B cell (primary cell): ENCODE results near the gene DESI2. TPM values are rescaled to one million over a fixed set of nuclear protein-coding genes. Genes with fewer than 3 reads are reported as not detected.

Source experiments
- ATAC-seq: fragments of 200-7000 bp; cut with Tn5 transposase; one replicate; pipeline ENCODE4 v1.10.0; 2021; ENCODE audit warnings: low read depth, mild to moderate bottlenecking, moderate number of reproducible peaks, moderate library complexity
- CTCF ChIA-PET: fragments of 350-600 bp; sonication (Branson Sonifier 250); formaldehyde crosslinking; loops from one replicate; lab custom pipeline; 2021; ENCODE audit warnings: antibody characterized with exemption, inconsistent platforms; lab: Charles Lee
- POLR2A ChIA-PET: fragments of 350-600 bp; sonication (Branson Sonifier 250); formaldehyde crosslinking; loops from one replicate; lab custom pipeline; 2021; ENCODE audit warnings: antibody characterized with exemption; lab: Charles Lee
- DNase-seq: peaks from one replicate; pipeline ENCODE4 v3.0.0; 2013
- H2AFZ ChIP-seq: 2 replicates; pipeline ENCODE4 v1.6.1; 2012; ENCODE audit warnings: mild to moderate bottlenecking, low read depth, low read length; ENCODE audit not compliant: insufficient read depth, poor library complexity, severe bottlenecking
- H3K27ac ChIP-seq, 2 donors: 1 replicate in 1 of 2; 2 replicates in 1 of 2; pipeline ENCODE4 v1.5.1; 2012 to 2013; ENCODE audit warnings: low read length in 2 of 2, mild to moderate bottlenecking in 2 of 2, moderate library complexity in 1 of 2
- H3K27me3 ChIP-seq, 4 experiments: fragments of 200-600 bp in 1 of 4; sonication (generic) in 1 of 4; replicated peaks in 1 of 4; 1 replicate in 2 of 4; 2 replicates in 2 of 4; pipeline versions ENCODE4 v1.6.1 to v1.7.0; 2013 to 2016; ENCODE audit warnings: low read length in 3 of 4, mild to moderate bottlenecking in 2 of 4, mixed read lengths in 1 of 4, moderate library complexity in 1 of 4; ENCODE audit not compliant: insufficient read depth in 4 of 4, control insufficient read depth in 3 of 4; ENCODE audit errors: control extremely low read depth in 1 of 4
- H3K36me3 ChIP-seq, 2 experiments: replicated peaks in 1 of 2; 1 replicate in 1 of 2; 2 replicates in 1 of 2; pipeline versions ENCODE4 v1.6.1 to v1.7.1; 2013; ENCODE audit warnings: low read length in 1 of 2; ENCODE audit not compliant: insufficient read depth in 2 of 2, control insufficient read depth in 1 of 2; ENCODE audit errors: control extremely low read depth in 1 of 2, extremely low read depth in 1 of 2
- H3K4me1 ChIP-seq, 2 donors: fragments of 200-600 bp in 1 of 2; sonication (generic) in 1 of 2; 1 replicate in 1 of 2; 2 replicates in 1 of 2; pipeline versions ENCODE4 v1.5.1 to v1.6.1; 2013 to 2017; ENCODE audit warnings: low read length in 2 of 2; ENCODE audit not compliant: control insufficient read depth in 2 of 2, insufficient read depth in 2 of 2
- H3K4me2 ChIP-seq: replicated peaks from 2 replicates; pipeline ENCODE3; 2012; ENCODE audit warnings: mild to moderate bottlenecking, low read depth, low read length; ENCODE audit not compliant: poor library complexity, severe bottlenecking
- H3K4me3 ChIP-seq, 5 experiments: fragments of 200-600 bp in 1 of 5; sonication (generic) in 1 of 5; 1 replicate in 3 of 5; 2 replicates in 2 of 5; pipeline versions ENCODE4 v1.5.1 to v1.7.0; 2011 to 2016; ENCODE audit warnings: low read length in 4 of 5, mild to moderate bottlenecking in 4 of 5, low read depth in 2 of 5, control low read depth in 1 of 5, moderate library complexity in 1 of 5; ENCODE audit not compliant: insufficient read depth in 1 of 5; ENCODE audit errors: control extremely low read depth in 1 of 5, extremely low read depth in 1 of 5
- H3K79me2 ChIP-seq: fragments of 200-600 bp; sonication (generic); one replicate; pipeline ENCODE4 v1.6.0; 2016; ENCODE audit warnings: low read length; ENCODE audit not compliant: control insufficient read depth, insufficient read depth
- H3K9ac ChIP-seq: fragments of 200-600 bp; sonication (generic); 2 replicates; pipeline ENCODE4 v1.6.1; 2017; ENCODE audit warnings: mild to moderate bottlenecking, low read length, moderate library complexity
- H3K9me3 ChIP-seq, 3 donors: one replicate each; pipeline versions ENCODE4 v1.6.1 to v1.7.1; 2013; ENCODE audit warnings: low read length in 2 of 3; ENCODE audit not compliant: control insufficient read depth in 2 of 3, insufficient read depth in 1 of 3; ENCODE audit errors: control extremely low read depth in 1 of 3
- H4K20me1 ChIP-seq: 2 replicates; pipeline ENCODE4 v1.6.0; 2012; ENCODE audit warnings: mild to moderate bottlenecking, low read length; ENCODE audit not compliant: insufficient read depth, control insufficient read depth, poor library complexity, severe bottlenecking
- H3K27ac Mint-ChIP-seq: one replicate; pipeline ENCODE4 v1.8.0; 2021; ENCODE audit warnings: mixed read lengths
- H3K27me3 Mint-ChIP-seq: one replicate; pipeline ENCODE4 v1.8.0; 2021; ENCODE audit warnings: mixed read lengths
- H3K4me1 Mint-ChIP-seq: one replicate; pipeline ENCODE4 v1.8.0; 2021; ENCODE audit warnings: mixed read lengths
- H3K4me3 Mint-ChIP-seq: one replicate; pipeline ENCODE4 v1.8.0; 2021; ENCODE audit warnings: mixed read lengths
- H3K9me3 Mint-ChIP-seq: one replicate; pipeline ENCODE4 v1.8.0; 2022; ENCODE audit warnings: mixed read lengths; ENCODE audit not compliant: insufficient read depth
- EZH2 ChIP-seq: IDR thresholded peaks from 2 replicates; pipeline ENCODE4 v1.6.1; 2012; ENCODE audit warnings: borderline replicate concordance, low read depth, mild to moderate bottlenecking, moderate library complexity, low read length; ENCODE audit not compliant: insufficient read depth, poor library complexity, severe bottlenecking
- WGBS: methylation state at CpG from one replicate; pipeline ENCODE4 v1.1.5; 2013; ENCODE audit warnings: missing lambda C conversion rate; ENCODE audit not compliant: insufficient coverage; 5-methylcytosine and 5-hydroxymethylcytosine counted together
- intact Hi-C: fragments of 100-400 bp; cut with micrococcal nuclease; formaldehyde crosslinking; loops from one replicate; pipeline ENCODE4 v1.10.0; 2022
- polyA plus RNA-seq: library from polyadenylated mRNA; depleted of rRNA; stranded (reverse); fragments of >200 nt; gene quantifications from 2 replicates; pipeline ENCODE4 v1.2.3, GENCODE V29; 2012
- total RNA-seq, 2 donors: library from RNA; stranded (reverse); fragments of 120-200 nt in 1 of 2; gene quantifications; 1 replicate in 1 of 2; 2 replicates in 1 of 2; pipeline versions ENCODE4 v1.2.3 to v1.2.4, GENCODE V29; 2013 to 2022
- TF ChIP-seq, protein P1 (sequence below): fragments of 200-600 bp; IDR thresholded peaks from one replicate; pipeline ENCODE4 v1.8.0; 2022; ENCODE audit warnings: antibody characterized with exemption, mild to moderate bottlenecking

Gene DESI2
- total and polyA plus RNA-seq, 2 donors (not counting 1 experiment from before 2014, with no cell fraction given): 9.3 to 25.2 TPM

DNA sequence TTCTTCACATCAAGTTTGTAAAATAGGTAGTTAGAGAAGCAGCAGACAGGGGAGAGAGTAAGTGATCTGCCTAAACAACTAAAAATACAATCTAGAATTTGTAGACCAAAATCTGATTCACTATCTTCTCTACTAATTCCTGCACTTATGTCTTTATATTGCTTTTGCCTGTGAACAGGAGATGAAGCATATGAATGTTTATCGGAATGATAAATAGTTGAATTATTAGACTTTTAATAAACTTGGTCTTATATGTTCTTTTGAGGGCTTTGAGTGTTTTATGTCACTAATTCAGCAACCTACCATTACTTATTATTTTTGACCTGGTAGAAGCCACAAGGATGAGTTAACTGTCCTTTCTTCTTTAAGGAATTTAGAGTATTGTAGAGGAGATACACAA is 2.3 kb downstream of the DESI2 start:
- POLR2A ChIA-PET: no interaction called here
- Mint-ChIP-seq H3K9me3 (no peaks in the 10 kb centered on the region), H3K4me1 (peaks cover 32% of the 10 kb centered on the region), H3K4me3 (no peak overlapping the region), H3K27ac (no peak overlapping the region), H3K27me3 (no peaks in the 10 kb centered on the region)
- no peak overlapping the region for H2AFZ ChIP-seq
- peaks cover 23 to 24% of the 10 kb centered on the region in 2 donors for H3K4me1 ChIP-seq
- peaks cover 16% of the 10 kb centered on the region for H4K20me1 ChIP-seq
- intact Hi-C loops: no loop called here
- no CpG with 5 or more reads among the region's 1 CpG for WGBS
- peaks cover 69% of the 10 kb centered on the region for H3K79me2 ChIP-seq
- no peak overlapping the region for H3K27ac ChIP-seq
- TF ChIP-seq EZH2: no peak
- TF ChIP-seq, protein P1, sequence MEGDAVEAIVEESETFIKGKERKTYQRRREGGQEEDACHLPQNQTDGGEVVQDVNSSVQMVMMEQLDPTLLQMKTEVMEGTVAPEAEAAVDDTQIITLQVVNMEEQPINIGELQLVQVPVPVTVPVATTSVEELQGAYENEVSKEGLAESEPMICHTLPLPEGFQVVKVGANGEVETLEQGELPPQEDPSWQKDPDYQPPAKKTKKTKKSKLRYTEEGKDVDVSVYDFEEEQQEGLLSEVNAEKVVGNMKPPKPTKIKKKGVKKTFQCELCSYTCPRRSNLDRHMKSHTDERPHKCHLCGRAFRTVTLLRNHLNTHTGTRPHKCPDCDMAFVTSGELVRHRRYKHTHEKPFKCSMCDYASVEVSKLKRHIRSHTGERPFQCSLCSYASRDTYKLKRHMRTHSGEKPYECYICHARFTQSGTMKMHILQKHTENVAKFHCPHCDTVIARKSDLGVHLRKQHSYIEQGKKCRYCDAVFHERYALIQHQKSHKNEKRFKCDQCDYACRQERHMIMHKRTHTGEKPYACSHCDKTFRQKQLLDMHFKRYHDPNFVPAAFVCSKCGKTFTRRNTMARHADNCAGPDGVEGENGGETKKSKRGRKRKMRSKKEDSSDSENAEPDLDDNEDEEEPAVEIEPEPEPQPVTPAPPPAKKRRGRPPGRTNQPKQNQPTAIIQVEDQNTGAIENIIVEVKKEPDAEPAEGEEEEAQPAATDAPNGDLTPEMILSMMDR: no peak
- CTCF ChIA-PET: interaction anchor here (2.4 kb wide), 1 partner anchor 10 kb away, joined by 11 read pairs; no protein-coding TSS in a partner anchor
- DNase-seq (no peak), ATAC-seq (no peak)
- H3K4me2 ChIP-seq: peak overlapping the region; percentile 73
- H3K9me3 ChIP-seq: no peaks in the 10 kb centered on the region
- no peaks in the 10 kb centered on the region for H3K27me3 ChIP-seq
- peaks cover 0 to 21% of the 10 kb centered on the region in 2 experiments for H3K36me3 ChIP-seq
- H3K9ac ChIP-seq: peak overlapping the region; percentile 91
- no peak overlapping the region for H3K4me3 ChIP-seq

DNA sequence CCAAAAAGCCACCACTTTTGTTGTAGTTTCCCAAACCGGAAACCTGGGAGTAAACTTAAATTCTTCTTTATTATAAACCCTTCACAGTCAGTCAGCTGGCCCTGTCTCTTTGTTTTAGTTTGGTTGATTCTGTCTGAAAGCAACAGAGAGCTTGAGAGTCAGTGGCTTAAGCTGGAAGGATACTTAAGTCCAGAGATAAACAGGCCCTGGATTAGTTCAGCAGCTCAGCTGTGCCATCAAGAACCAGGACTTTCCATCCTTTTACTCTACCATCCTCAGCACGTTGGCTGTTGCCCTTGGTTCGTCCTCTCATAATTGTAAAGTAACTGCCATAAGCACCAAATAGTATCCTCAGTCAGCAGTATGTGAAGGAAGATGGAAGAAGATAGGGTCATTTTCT is 4.5 kb downstream of the DESI2 start:
- no peak overlapping the region for H3K4me3 ChIP-seq
- Mint-ChIP-seq H3K4me1 (peaks cover 31% of the 10 kb centered on the region), H3K27me3 (no peaks in the 10 kb centered on the region), H3K27ac (no peak overlapping the region), H3K4me3 (no peak overlapping the region), H3K9me3 (no peaks in the 10 kb centered on the region)
- WGBS: no CpG with 5 or more reads among the region's 3 CpGs
- no peaks in the 10 kb centered on the region for H3K9me3 ChIP-seq
- H4K20me1 ChIP-seq: peaks cover 17% of the 10 kb centered on the region
- DNase-seq: no peak
- POLR2A ChIA-PET: no interaction called here
- H3K9ac ChIP-seq: no peak overlapping the region
- CTCF ChIA-PET: no interaction called here
- H3K27ac ChIP-seq: no peak overlapping the region
- H2AFZ ChIP-seq: no peak overlapping the region
- ATAC-seq: no peak
- intact Hi-C loops: no loop called here
- peaks cover 17 to 23% of the 10 kb centered on the region in 2 donors for H3K4me1 ChIP-seq
- H3K36me3 ChIP-seq: peaks cover 0 to 21% of the 10 kb centered on the region in 2 experiments
- H3K27me3 ChIP-seq: no peaks in the 10 kb centered on the region
- TF ChIP-seq EZH2: no peak
- TF ChIP-seq, protein P1: no peak
- H3K79me2 ChIP-seq: peaks cover 84% of the 10 kb centered on the region
- H3K4me2 ChIP-seq: no peak overlapping the region
